ENCODE measurements around the gene ABCE1.
"Not testable (repeated sequence)": the region's sequence is repeated elsewhere in the genome, so short reads cannot be mapped to it uniquely, and the experiment has no call there.

Gene ABCE1

DNA sequence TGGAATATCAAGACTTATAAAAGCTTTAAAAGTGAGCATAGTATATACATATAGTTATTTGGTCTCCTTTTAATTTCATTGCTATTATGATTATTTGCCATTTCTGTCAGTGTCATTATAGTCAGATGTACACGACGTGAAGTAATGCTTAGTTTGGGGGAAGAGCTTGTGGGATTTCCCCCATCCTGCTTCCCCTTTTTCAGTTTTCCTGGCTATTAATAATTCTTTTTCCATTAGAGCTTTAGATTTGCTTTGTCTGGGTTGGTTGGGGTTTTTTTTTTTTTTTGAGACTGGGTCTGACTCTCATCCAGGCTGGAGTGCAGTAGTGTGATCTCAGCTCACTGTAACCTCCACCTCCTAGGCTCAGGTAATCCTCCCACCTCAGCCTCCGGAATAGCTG is 5.4 kb downstream of the ABCE1 start:
- no peak overlapping the region for H3K9ac ChIP-seq (ENCODE audit: low read length in 2 of 2)
- no peak overlapping the region for H3K4me3 ChIP-seq (ENCODE audit: low read length in 2 of 2)
- H3K27me3 ChIP-seq (ENCODE audit: control insufficient read depth in 1 of 2, insufficient read depth in 2 of 2, low read length in 2 of 2) = no peaks in the 10 kb centered on the region
- H3K36me3 ChIP-seq (ENCODE audit: control insufficient read depth in 2 of 2, insufficient read depth in 2 of 2, low read length in 2 of 2) = peaks cover 8 to 23% of the 10 kb centered on the region in 2 donors
- H3K27ac ChIP-seq (ENCODE audit: low read length) = no peak overlapping the region
- no peaks in the 10 kb centered on the region for H3K4me1 ChIP-seq (ENCODE audit: control insufficient read depth, insufficient read depth, low read length)
- H3K9me3 ChIP-seq (ENCODE audit: control insufficient read depth in 2 of 2, low read length in 2 of 2) = no peaks in the 10 kb centered on the region

DNA sequence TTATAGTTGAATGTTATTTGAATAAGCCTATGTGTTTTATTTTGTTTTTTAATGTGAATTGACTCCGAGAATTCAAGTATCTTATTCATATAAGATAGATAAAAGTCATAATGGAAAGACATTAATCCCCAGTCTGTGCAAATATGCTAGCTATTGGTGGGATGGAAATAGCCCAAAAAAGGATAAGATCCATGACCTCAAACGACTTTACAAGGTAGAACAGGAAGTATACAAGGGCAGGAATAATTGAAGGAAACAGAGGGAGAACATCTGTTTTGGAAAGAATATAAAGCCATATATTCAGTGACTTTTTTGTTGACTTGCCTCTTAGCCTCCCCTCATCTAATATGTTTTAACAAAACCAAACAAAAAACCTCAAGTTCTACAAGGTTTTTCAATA is 9.0 kb downstream of the ABCE1 start:
- Histone ChIP-seq H3K9ac (ENCODE audit: low read length in 2 of 2) (no peak overlapping the region), H3K36me3 (ENCODE audit: control insufficient read depth in 2 of 2, insufficient read depth in 2 of 2, low read length in 2 of 2) (peaks cover 17 to 43% of the 10 kb centered on the region in 2 donors), H3K27me3 (ENCODE audit: control insufficient read depth in 1 of 2, insufficient read depth in 2 of 2, low read length in 2 of 2) (no peaks in the 10 kb centered on the region), H3K4me3 (ENCODE audit: low read length in 2 of 2) (no peak overlapping the region), H3K27ac (ENCODE audit: low read length) (no peak overlapping the region), H3K4me1 (ENCODE audit: control insufficient read depth, insufficient read depth, low read length) (no peaks in the 10 kb centered on the region), H3K9me3 (ENCODE audit: control insufficient read depth in 2 of 2, low read length in 2 of 2) (no peaks in the 10 kb centered on the region)

DNA sequence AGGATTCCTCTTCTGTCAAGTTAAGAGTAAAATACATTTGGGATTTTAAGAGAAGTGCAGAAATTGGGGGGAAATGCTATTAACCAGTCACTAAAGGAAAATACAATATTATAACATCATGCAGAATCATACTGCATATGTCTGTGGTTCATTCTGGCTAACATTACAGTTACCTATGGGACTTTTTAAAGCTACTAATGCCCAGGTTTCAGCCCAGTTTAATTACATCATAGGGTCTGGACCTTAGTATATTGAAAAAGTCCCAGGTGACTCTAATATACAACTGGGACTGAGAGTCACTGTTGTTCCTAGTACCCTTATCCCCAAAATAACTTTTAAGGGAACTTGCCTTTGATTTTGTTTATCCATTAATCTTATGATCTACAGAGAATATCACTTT is 10.0 kb downstream of the ABCE1 start:
- Histone ChIP-seq H3K27ac (ENCODE audit: low read length) (no peak overlapping the region), H3K27me3 (ENCODE audit: control insufficient read depth in 1 of 2, insufficient read depth in 2 of 2, low read length in 2 of 2) (no peaks in the 10 kb centered on the region), H3K9me3 (ENCODE audit: control insufficient read depth in 2 of 2, low read length in 2 of 2) (no peaks in the 10 kb centered on the region), H3K4me1 (ENCODE audit: control insufficient read depth, insufficient read depth, low read length) (no peaks in the 10 kb centered on the region), H3K4me3 (ENCODE audit: low read length in 2 of 2) (no peak overlapping the region), H3K9ac (ENCODE audit: low read length in 2 of 2) (no peak overlapping the region), H3K36me3 (ENCODE audit: control insufficient read depth in 2 of 2, insufficient read depth in 2 of 2, low read length in 2 of 2) (peaks cover 22 to 53% of the 10 kb centered on the region in 2 donors)

DNA sequence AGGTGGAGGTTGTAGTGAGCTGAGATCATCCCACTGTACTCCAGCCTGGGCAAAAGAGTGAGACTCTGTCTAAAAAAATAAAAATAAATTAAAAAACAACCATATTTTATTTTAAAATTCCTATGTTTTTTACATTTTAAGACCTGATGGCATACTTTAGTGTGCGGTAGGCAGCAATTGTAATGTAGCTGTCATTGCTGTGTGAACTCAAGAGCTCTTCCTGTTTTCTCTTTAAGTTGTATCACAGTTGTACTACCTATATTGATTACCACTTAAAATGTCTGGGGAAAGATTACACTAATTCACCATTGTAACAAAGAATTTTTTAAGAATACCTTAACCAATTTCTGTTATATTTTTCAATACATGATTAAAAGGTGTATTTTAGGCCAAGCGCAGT is 27.3 kb downstream of the ABCE1 start:
- H3K27me3 ChIP-seq (ENCODE audit: control insufficient read depth in 1 of 2, insufficient read depth in 2 of 2, low read length in 2 of 2) = no peaks in the 10 kb centered on the region
- peaks cover 23 to 46% of the 10 kb centered on the region in 2 donors for H3K36me3 ChIP-seq (ENCODE audit: control insufficient read depth in 2 of 2, insufficient read depth in 2 of 2, low read length in 2 of 2)
- H3K4me1 ChIP-seq (ENCODE audit: control insufficient read depth, insufficient read depth, low read length) = no peaks in the 10 kb centered on the region
- H3K4me3 ChIP-seq (ENCODE audit: low read length in 2 of 2) = no peak overlapping the region
- H3K9ac ChIP-seq (ENCODE audit: low read length in 2 of 2) = no peak overlapping the region
- no peak overlapping the region for H3K27ac ChIP-seq (ENCODE audit: low read length)
- H3K9me3 ChIP-seq (ENCODE audit: control insufficient read depth in 2 of 2, low read length in 2 of 2) = no peaks in the 10 kb centered on the region

DNA sequence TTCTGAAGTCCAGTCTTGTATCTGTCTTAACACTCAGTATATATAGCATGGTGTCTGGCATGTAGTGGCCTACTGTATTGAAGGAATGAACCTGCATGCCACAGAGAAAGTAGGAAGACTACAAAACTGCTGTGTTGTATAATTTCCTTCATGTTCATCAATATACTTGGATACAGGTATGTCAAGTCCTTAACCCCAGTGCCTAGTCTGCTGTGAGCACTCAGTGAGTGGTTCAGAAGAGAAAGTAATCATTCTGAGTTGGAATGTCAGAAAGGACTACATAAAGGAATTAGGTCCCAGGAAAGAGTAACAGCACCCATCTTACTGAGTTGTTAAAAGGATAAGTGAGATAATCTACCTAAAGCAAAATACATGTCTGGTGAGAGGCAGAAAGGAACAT is 32.0 kb downstream of the ABCE1 start:
- H3K27ac ChIP-seq (ENCODE audit: low read length) = no peak overlapping the region
- no peaks in the 10 kb centered on the region for H3K9me3 ChIP-seq (ENCODE audit: control insufficient read depth in 2 of 2, low read length in 2 of 2)
- H3K9ac ChIP-seq (ENCODE audit: low read length in 2 of 2) = no peak overlapping the region
- H3K4me3 ChIP-seq (ENCODE audit: low read length in 2 of 2) = no peak overlapping the region
- H3K27me3 ChIP-seq (ENCODE audit: control insufficient read depth in 1 of 2, insufficient read depth in 2 of 2, low read length in 2 of 2) = no peaks in the 10 kb centered on the region
- no peaks in the 10 kb centered on the region for H3K4me1 ChIP-seq (ENCODE audit: control insufficient read depth, insufficient read depth, low read length)
- H3K36me3 ChIP-seq (ENCODE audit: control insufficient read depth in 2 of 2, insufficient read depth in 2 of 2, low read length in 2 of 2) = peaks cover 13 to 21% of the 10 kb centered on the region in 2 donors

DNA sequence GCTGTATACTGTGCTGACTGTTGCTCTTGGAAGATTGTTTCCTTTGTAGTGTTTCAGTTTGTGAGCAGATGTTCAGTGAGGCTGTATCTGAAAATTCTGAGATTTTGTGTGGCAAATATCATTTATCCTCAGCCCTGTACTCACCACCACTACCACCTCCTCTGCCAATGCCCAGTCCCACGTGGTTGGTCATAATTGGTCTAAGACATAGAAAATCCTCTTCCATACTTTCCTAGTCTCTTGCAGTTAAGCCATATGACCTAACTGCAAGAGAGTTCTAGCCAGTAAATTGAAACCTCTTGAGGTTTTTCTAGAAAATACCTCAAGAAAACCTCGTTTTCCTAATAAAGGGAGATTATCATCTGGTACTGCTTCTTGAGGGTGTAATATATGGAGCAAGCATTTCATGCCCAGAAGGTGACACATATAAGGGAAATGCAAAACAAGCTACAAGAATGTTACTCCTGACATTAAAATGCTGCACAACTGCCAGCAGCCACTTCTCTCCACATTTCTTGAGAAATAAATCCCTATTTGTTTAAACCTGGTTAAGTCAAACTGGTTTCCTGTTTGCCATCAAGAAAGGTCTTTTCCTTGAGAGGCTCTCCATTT is 32.8 kb downstream of the ABCE1 start:
- Histone ChIP-seq H3K9ac (ENCODE audit: low read length in 2 of 2) (no peak overlapping the region), H3K27me3 (ENCODE audit: control insufficient read depth in 1 of 2, insufficient read depth in 2 of 2, low read length in 2 of 2) (no peaks in the 10 kb centered on the region), H3K4me3 (ENCODE audit: low read length in 2 of 2) (no peak overlapping the region), H3K36me3 (ENCODE audit: control insufficient read depth in 2 of 2, insufficient read depth in 2 of 2, low read length in 2 of 2) (peaks cover 13 to 17% of the 10 kb centered on the region in 2 donors), H3K27ac (ENCODE audit: low read length) (no peak overlapping the region), H3K9me3 (ENCODE audit: control insufficient read depth in 2 of 2, low read length in 2 of 2) (no peaks in the 10 kb centered on the region), H3K4me1 (ENCODE audit: control insufficient read depth, insufficient read depth, low read length) (no peaks in the 10 kb centered on the region)

DNA sequence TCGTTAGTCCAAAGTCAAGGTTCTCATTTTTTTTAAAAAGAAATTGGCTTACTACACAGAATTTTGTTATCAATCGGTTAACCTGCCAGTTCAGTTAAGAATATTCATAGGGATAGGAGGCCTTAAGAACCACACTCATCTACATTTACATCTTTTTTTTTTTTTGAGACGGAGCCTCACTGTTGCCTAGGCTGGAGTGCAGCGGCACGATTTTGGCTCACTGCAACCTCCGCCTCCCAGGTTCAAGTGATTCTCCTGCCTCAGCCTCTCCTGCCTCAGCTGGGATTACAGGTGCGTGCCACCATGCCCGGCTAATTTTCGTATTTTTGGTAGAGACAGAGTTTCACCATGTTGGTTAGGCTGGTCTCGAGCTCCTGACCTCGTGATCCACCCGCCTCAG is 33.7 kb downstream of the ABCE1 start:
- H3K27me3 ChIP-seq (ENCODE audit: control insufficient read depth in 1 of 2, insufficient read depth in 2 of 2, low read length in 2 of 2) = no peaks in the 10 kb centered on the region
- no peak overlapping the region for H3K4me3 ChIP-seq (ENCODE audit: low read length in 2 of 2)
- H3K36me3 ChIP-seq (ENCODE audit: control insufficient read depth in 2 of 2, insufficient read depth in 2 of 2, low read length in 2 of 2) = peaks cover 7 to 9% of the 10 kb centered on the region in 2 donors
- no peak overlapping the region for H3K27ac ChIP-seq (ENCODE audit: low read length)
- no peak overlapping the region for H3K9ac ChIP-seq (ENCODE audit: low read length in 2 of 2)
- no peaks in the 10 kb centered on the region for H3K4me1 ChIP-seq (ENCODE audit: control insufficient read depth, insufficient read depth, low read length)
- H3K9me3 ChIP-seq (ENCODE audit: control insufficient read depth in 2 of 2, low read length in 2 of 2) = no peaks in the 10 kb centered on the region

DNA sequence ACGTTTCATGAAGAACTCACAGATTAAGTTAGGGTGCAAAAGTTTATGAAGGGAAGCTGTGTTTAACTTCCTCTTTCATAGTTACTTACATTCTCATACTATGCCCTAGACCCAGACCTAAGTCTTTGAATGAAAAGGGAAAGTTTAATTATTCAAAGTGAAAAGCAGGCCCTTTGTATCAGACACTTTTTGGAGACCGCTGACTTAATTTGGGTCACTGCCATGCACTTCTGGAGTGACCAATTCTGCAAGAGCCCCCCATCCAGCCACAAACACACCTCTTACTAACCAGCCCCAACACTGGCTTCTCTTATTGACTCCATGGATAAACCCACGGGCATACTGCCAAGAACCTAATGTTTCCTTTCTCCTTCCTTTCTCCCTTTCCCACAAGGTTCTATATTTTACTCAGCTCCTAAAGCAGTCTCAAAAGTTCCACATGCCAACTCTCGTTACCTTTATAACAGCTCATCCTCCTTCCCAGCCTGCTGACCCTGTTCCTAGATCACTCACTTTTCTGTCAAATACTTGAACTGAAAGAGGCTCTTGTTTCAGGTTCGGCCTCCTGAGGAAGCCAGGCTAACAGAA is 34.5 kb downstream of the ABCE1 start:
- H3K4me1 ChIP-seq (ENCODE audit: control insufficient read depth, insufficient read depth, low read length) = no peaks in the 10 kb centered on the region
- H3K27ac ChIP-seq (ENCODE audit: low read length) = no peak overlapping the region
- H3K9ac ChIP-seq (ENCODE audit: low read length in 2 of 2) = no peak overlapping the region
- H3K36me3 ChIP-seq (ENCODE audit: control insufficient read depth in 2 of 2, insufficient read depth in 2 of 2, low read length in 2 of 2) = peaks cover 7 to 9% of the 10 kb centered on the region in 2 donors
- no peak overlapping the region for H3K4me3 ChIP-seq (ENCODE audit: low read length in 2 of 2)
- no peaks in the 10 kb centered on the region for H3K27me3 ChIP-seq (ENCODE audit: control insufficient read depth in 1 of 2, insufficient read depth in 2 of 2, low read length in 2 of 2)
- H3K9me3 ChIP-seq (ENCODE audit: control insufficient read depth in 2 of 2, low read length in 2 of 2) = no peaks in the 10 kb centered on the region

DNA sequence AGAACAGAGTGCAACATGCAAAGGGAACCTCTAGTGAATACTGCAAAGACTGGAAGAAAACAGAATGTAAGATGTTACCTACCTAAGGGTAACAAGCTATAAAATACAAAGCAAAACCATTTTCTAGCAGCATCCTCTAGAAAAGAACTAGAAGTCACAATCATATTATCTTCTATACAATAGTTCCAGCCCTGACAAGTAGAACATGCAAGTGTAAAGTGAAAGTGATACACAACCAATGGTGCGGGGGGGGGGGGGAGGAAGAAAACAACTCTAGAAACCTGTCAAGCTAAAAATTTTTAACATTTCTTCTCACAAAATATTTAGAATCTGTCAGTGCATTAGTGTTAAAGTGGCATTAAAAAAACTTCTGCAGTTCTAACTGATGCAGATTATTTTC is 38.1 kb downstream of the ABCE1 start:
- H3K9me3 ChIP-seq (ENCODE audit: control insufficient read depth in 2 of 2, low read length in 2 of 2); H3K9ac ChIP-seq (ENCODE audit: low read length in 2 of 2); H3K27me3 ChIP-seq (ENCODE audit: control insufficient read depth in 1 of 2, insufficient read depth in 2 of 2, low read length in 2 of 2); H3K27ac ChIP-seq (ENCODE audit: low read length); H3K4me1 ChIP-seq (ENCODE audit: control insufficient read depth, insufficient read depth, low read length); H3K4me3 ChIP-seq (ENCODE audit: low read length in 2 of 2): not testable (repeated sequence)
- peaks cover 14 to 21% of the 10 kb centered on the region in 2 donors for H3K36me3 ChIP-seq (ENCODE audit: control insufficient read depth in 2 of 2, insufficient read depth in 2 of 2, low read length in 2 of 2)

DNA sequence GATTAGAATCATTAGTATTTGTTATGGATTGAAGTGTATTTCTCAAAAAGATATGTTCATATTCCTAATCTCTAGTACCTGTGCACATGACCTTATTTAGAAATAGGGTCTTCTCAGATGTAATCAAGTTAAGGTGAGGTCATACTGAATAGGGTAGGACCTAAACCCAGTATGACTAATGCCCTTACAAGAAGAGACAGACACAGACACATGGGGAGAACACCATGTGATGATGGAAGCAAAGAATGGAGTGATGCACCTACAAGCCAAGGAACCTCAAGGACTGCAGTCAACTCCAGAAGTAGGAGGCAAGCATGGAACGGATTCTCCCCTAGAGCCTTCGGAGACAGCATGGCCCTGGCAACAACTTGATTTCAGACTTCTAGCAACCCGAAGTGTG is 50.9 kb downstream of the ABCE1 start:
- Histone ChIP-seq H3K27ac (ENCODE audit: low read length) (no peak overlapping the region), H3K9ac (ENCODE audit: low read length in 2 of 2) (no peak overlapping the region), H3K4me3 (ENCODE audit: low read length in 2 of 2) (no peak overlapping the region), H3K4me1 (ENCODE audit: control insufficient read depth, insufficient read depth, low read length) (no peaks in the 10 kb centered on the region), H3K27me3 (ENCODE audit: control insufficient read depth in 1 of 2, insufficient read depth in 2 of 2, low read length in 2 of 2) (no peaks in the 10 kb centered on the region), H3K9me3 (ENCODE audit: control insufficient read depth in 2 of 2, low read length in 2 of 2) (no peaks in the 10 kb centered on the region), H3K36me3 (ENCODE audit: control insufficient read depth in 2 of 2, insufficient read depth in 2 of 2, low read length in 2 of 2) (peaks cover 21 to 36% of the 10 kb centered on the region in 2 donors)

DNA sequence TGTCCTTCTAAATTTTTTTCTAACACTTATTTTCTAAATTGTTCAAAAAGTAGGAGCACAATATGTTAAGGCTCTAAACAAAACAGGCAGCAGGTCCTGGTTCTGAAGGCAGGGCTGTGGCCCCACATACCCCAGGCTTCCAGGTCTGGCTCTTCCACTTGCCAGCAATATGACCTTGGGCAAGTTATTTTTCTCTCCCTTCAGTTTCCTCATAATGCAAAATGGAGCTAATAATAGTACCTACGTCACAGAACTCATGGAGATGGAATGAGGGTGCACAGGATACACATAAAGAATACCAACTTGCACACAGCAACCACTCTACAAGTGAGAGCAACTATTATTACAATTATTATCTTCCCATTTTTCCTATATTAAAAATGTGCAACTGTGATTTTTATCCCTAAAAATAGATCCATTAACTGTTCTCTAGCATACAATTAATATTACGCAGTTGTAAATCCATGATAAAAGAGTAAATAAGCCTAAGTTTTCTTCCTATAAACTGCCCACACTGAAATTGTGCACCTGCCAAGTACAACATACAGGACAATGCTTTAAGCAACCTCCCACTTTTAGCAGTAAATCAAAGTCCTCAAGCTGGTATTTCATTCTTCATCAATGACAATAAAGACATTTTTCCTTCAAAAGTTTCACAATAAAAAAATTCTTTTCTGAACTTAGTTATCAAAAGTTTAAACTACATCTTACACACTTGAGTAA is 55.2 kb downstream of the ABCE1 start:
- Histone ChIP-seq H3K4me1 (ENCODE audit: control insufficient read depth, insufficient read depth, low read length) (no peaks in the 10 kb centered on the region), H3K27me3 (ENCODE audit: control insufficient read depth in 1 of 2, insufficient read depth in 2 of 2, low read length in 2 of 2) (no peaks in the 10 kb centered on the region), H3K9me3 (ENCODE audit: control insufficient read depth in 2 of 2, low read length in 2 of 2) (no peaks in the 10 kb centered on the region), H3K9ac (ENCODE audit: low read length in 2 of 2) (no peak overlapping the region), H3K27ac (ENCODE audit: low read length) (no peak overlapping the region), H3K36me3 (ENCODE audit: control insufficient read depth in 2 of 2, insufficient read depth in 2 of 2, low read length in 2 of 2) (peaks cover 11 to 30% of the 10 kb centered on the region in 2 donors), H3K4me3 (ENCODE audit: low read length in 2 of 2) (no peak overlapping the region)
